ENCODE results near the gene CTIF. TPM values are rescaled to one million over a fixed set of nuclear protein-coding genes. Genes with fewer than 3 reads are reported as not detected.

CTIF gene
- total RNA-seq, 1 donor from 2014 or later = 51.5 TPM

- peaks cover 15% of the 10 kb centered on the region for H3K36me3 Mint-ChIP-seq (ENCODE audit: low read depth, unreplicated experiment)
- no peaks in the 10 kb centered on the region for H3K9me3 Mint-ChIP-seq (ENCODE audit: unreplicated experiment)
- peaks cover 16% of the 10 kb centered on the region for H3K4me1 Mint-ChIP-seq (ENCODE audit: unreplicated experiment)
- no peak overlapping the region for H3K4me3 Mint-ChIP-seq (ENCODE audit: unreplicated experiment)
- peaks cover 1% of the 10 kb centered on the region for H3K27me3 Mint-ChIP-seq (ENCODE audit: unreplicated experiment)
- TF ChIP-seq CTCF (IDR thresholded peaks at IDR 0.05; ENCODE audit: unreplicated experiment) = no peak
- no peak for DNase-seq (ENCODE audit: low spot score)
- H3K27ac Mint-ChIP-seq (ENCODE audit: unreplicated experiment) = no peak overlapping the region
Observed at GRCh38 chr18:48575658-48576456, 37.0 kb downstream of the CTIF start.

DNA sequence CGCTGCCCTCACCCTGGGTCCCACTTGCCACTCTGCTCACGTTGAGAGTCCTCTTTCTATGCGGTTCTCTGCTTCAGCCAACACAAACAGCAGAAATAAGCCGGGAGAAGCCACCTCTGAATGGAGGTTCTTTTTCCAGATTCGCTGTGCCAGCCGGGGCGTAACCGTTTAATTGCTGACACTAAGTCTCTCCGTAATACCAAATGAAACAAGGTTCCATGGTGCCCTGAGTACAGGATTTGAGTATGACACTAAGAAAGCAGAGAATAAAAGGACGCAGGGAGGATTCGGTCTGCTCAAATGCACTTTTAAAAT lies 37.6 kb downstream of the CTIF start:
- Mint-ChIP-seq H3K27me3 (ENCODE audit: unreplicated experiment) (peaks cover 1% of the 10 kb centered on the region), H3K9me3 (ENCODE audit: unreplicated experiment) (no peaks in the 10 kb centered on the region), H3K36me3 (ENCODE audit: low read depth, unreplicated experiment) (peaks cover 15% of the 10 kb centered on the region), H3K4me1 (ENCODE audit: unreplicated experiment) (peaks cover 16% of the 10 kb centered on the region), H3K27ac (ENCODE audit: unreplicated experiment) (no peak overlapping the region), H3K4me3 (ENCODE audit: unreplicated experiment) (no peak overlapping the region)
- no peak for DNase-seq (ENCODE audit: low spot score)
- no peak for TF ChIP-seq CTCF (IDR thresholded peaks at IDR 0.05; ENCODE audit: unreplicated experiment)

DNA sequence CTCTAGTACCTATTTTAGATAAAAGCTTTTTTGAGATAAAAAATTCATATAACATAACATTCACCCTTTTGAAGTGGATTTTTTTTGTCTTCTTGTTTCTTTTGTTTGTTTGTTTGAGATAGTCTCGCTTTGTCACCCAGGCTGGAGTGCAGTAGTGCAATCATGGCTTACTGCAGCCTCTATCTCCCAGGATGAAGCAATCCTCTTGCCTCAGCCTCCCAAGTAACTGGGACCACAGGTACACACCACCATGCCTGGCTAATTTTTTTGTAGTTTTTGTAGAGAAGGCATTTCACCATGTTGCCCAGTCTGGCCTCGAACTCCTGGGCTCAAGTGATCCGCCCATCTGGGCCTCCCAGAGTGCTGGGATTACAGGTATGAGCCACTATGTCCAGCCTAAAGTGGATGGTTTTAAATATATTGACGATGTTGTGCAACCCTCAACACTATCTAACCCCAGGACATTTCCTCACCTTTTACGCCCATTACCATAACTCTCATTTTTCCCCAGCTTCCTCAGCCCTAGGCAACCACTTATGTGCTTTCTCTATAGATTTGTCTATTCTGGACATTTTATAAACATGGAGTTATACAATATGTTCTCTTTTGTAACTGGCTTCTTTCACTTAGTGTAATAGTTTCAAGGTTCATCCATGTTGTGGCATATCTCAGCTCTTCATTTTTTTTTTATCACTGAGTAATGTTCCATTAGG lies 38.8 kb downstream of the CTIF start:
- no peaks in the 10 kb centered on the region for H3K9me3 Mint-ChIP-seq (ENCODE audit: unreplicated experiment)
- H3K4me1 Mint-ChIP-seq (ENCODE audit: unreplicated experiment) = peaks cover 11% of the 10 kb centered on the region
- peaks cover 15% of the 10 kb centered on the region for H3K36me3 Mint-ChIP-seq (ENCODE audit: low read depth, unreplicated experiment)
- H3K27me3 Mint-ChIP-seq (ENCODE audit: unreplicated experiment) = peaks cover 5% of the 10 kb centered on the region
- TF ChIP-seq CTCF (IDR thresholded peaks at IDR 0.05; ENCODE audit: unreplicated experiment) = no peak
- DNase-seq (ENCODE audit: low spot score) = no peak
- H3K4me3 Mint-ChIP-seq (ENCODE audit: unreplicated experiment) = no peak overlapping the region
- no peak overlapping the region for H3K27ac Mint-ChIP-seq (ENCODE audit: unreplicated experiment)

- no peaks in the 10 kb centered on the region for H3K9me3 Mint-ChIP-seq (ENCODE audit: unreplicated experiment)
- DNase-seq (ENCODE audit: low spot score) = no peak
- H3K27me3 Mint-ChIP-seq (ENCODE audit: unreplicated experiment) = peaks cover 5% of the 10 kb centered on the region
- H3K4me1 Mint-ChIP-seq (ENCODE audit: unreplicated experiment) = peaks cover 10% of the 10 kb centered on the region
- no peak overlapping the region for H3K4me3 Mint-ChIP-seq (ENCODE audit: unreplicated experiment)
- TF ChIP-seq CTCF (IDR thresholded peaks at IDR 0.05; ENCODE audit: unreplicated experiment) = no peak
- peaks cover 15% of the 10 kb centered on the region for H3K36me3 Mint-ChIP-seq (ENCODE audit: low read depth, unreplicated experiment)
- H3K27ac Mint-ChIP-seq (ENCODE audit: unreplicated experiment) = no peak overlapping the region
Observed at GRCh38 chr18:48578289-48578688, 39.5 kb downstream of the CTIF start.

GRCh38 chr18:48580066-48580465 lies 41.2 kb downstream of the CTIF start:
- H3K4me3 Mint-ChIP-seq (ENCODE audit: unreplicated experiment) = no peak overlapping the region
- no peaks in the 10 kb centered on the region for H3K9me3 Mint-ChIP-seq (ENCODE audit: unreplicated experiment)
- peaks cover 5% of the 10 kb centered on the region for H3K27me3 Mint-ChIP-seq (ENCODE audit: unreplicated experiment)
- H3K4me1 Mint-ChIP-seq (ENCODE audit: unreplicated experiment) = no peaks in the 10 kb centered on the region
- H3K27ac Mint-ChIP-seq (ENCODE audit: unreplicated experiment) = no peak overlapping the region
- TF ChIP-seq CTCF (IDR thresholded peaks at IDR 0.05; ENCODE audit: unreplicated experiment) = no peak
- DNase-seq (ENCODE audit: low spot score) = no peak
- peaks cover 15% of the 10 kb centered on the region for H3K36me3 Mint-ChIP-seq (ENCODE audit: low read depth, unreplicated experiment)
